Panc1 (cell line): ENCODE measurements around the gene ANO9. TPM values are rescaled to one million over a fixed set of nuclear protein-coding genes. Genes with fewer than 3 reads are reported as not detected.

Experiments
- ATAC-seq: fragments of 200-7000 bp; cut with Tn5 transposase; 2 replicates; pipeline ENCODE4 v1.9.1; 2020; ENCODE audit warnings: mild to moderate bottlenecking, moderate library complexity
- BruUV-seq: library from RNA; stranded (reverse); fragments of 400-500 nt; replicated peaks from 2 replicates; lab custom pipeline; 2021; lab: Mats Ljungman, UMichigan
- CTCF ChIA-PET: fragments of 300-600 bp; sonication (Branson Sonifier 250); formaldehyde crosslinking; loops from one replicate; lab custom pipeline; 2022; ENCODE audit warnings: antibody characterized with exemption; lab: Charles Lee
- POLR2A ChIA-PET: fragments of 300-600 bp; sonication (Branson Sonifier 250); formaldehyde crosslinking; loops from one replicate; lab custom pipeline; 2022; ENCODE audit warnings: antibody characterized with exemption; lab: Charles Lee
- DNase-seq: peaks from one replicate; pipeline ENCODE4 v3.0.0-alpha.2; 2010; ENCODE audit warnings: low read depth, low spot score
- H3K27ac ChIP-seq: 2 replicates; pipeline ENCODE4 v1.5.1; 2011; ENCODE audit warnings: mild to moderate bottlenecking, low read length, inconsistent platforms
- H3K27me3 ChIP-seq: fragments of 200-500 bp; sonication (Bioruptor generic); 2 replicates; pipeline ENCODE4 v1.6.0; 2014; ENCODE audit warnings: low read length, inconsistent platforms; ENCODE audit not compliant: control insufficient read depth, insufficient read depth
- H3K36me3 ChIP-seq: fragments of 200-500 bp; sonication (Bioruptor generic); 2 replicates; pipeline ENCODE4 v1.5.1; 2014; ENCODE audit warnings: inconsistent platforms, mild to moderate bottlenecking, low read length, moderate library complexity; ENCODE audit not compliant: control insufficient read depth, insufficient read depth
- H3K4me1 ChIP-seq: 2 replicates; pipeline ENCODE4 v1.5.1; 2011; ENCODE audit warnings: inconsistent platforms, mild to moderate bottlenecking, low read length, moderate library complexity; ENCODE audit not compliant: control insufficient read depth, insufficient read depth
- H3K4me3 ChIP-seq, 2 experiments: 2 replicates each; pipeline ENCODE4 v1.5.1; 2011 to 2012; ENCODE audit warnings: low read depth in 2 of 2, low read length in 2 of 2, mild to moderate bottlenecking in 2 of 2, inconsistent platforms in 1 of 2, moderate library complexity in 1 of 2
- H3K9me3 ChIP-seq: fragments of 200-500 bp; sonication (Bioruptor generic); 2 replicates; pipeline ENCODE4 v1.5.1; 2014; ENCODE audit warnings: low read depth, mild to moderate bottlenecking, inconsistent platforms, low read length, moderate library complexity; ENCODE audit not compliant: control insufficient read depth, insufficient read depth
- CTCF ChIP-seq: fragments of 450-650 bp; IDR thresholded peaks from 2 replicates; pipeline ENCODE4 v1.5.1; 2017; ENCODE audit warnings: mild to moderate bottlenecking
- POLR2AphosphoS5 ChIP-seq: IDR thresholded peaks from 2 replicates; pipeline ENCODE4 v1.6.1; 2012; ENCODE audit warnings: mild to moderate bottlenecking, low read depth, low read length, moderate library complexity
- REST ChIP-seq, 2 experiments: IDR thresholded peaks; 2 replicates each; pipeline ENCODE4 v1.6.1; 2011 to 2012; ENCODE audit warnings: low read depth in 2 of 2, control low read depth in 1 of 2, low read length in 1 of 2, mild to moderate bottlenecking in 1 of 2, moderate library complexity in 1 of 2; ENCODE audit not compliant: insufficient read depth in 1 of 2
- SIN3A ChIP-seq: IDR thresholded peaks from 2 replicates; pipeline ENCODE4 v1.6.1; 2012; ENCODE audit warnings: low read depth, mild to moderate bottlenecking, low read length, moderate library complexity, borderline replicate concordance; ENCODE audit not compliant: insufficient read depth
- TCF7L2 ChIP-seq: IDR thresholded peaks from 2 replicates; pipeline ENCODE4 v1.6.1; 2011; ENCODE audit warnings: mild to moderate bottlenecking, low read depth, low read length, inconsistent platforms
- in situ Hi-C: cut with HindIII; loops from 2 replicates; pipeline ENCODE4 v1.10.0; 2016; ENCODE audit warnings: low sequenced_read_pairs, low pct_unique_long_range_greater_than_20kb
- intact Hi-C: fragments of 100-400 bp; cut with micrococcal nuclease; formaldehyde crosslinking; loops from one replicate; pipeline ENCODE4 v1.10.0; 2022; ENCODE audit not compliant: unreplicated experiment
- total RNA-seq: library from RNA; stranded (reverse); gene quantifications from one replicate; pipeline ENCODE4 v1.2.1, GENCODE V29; 2021; ENCODE audit not compliant: unreplicated experiment

ANO9 gene
- total RNA-seq, 1 experiment from 2014 or later: 61.4 TPM

- ChIA-PET CTCF (interaction anchor here (1.3 to 1.8 kb wide), 3 partner anchors 11 to 52 kb away, joined by 5 to 17 read pairs (median 8); no protein-coding TSS in a partner anchor), POLR2A (interaction anchor here (0.5 kb wide), 1 partner anchor 21 kb away, joined by 6 read pairs; no protein-coding TSS in a partner anchor)
- intact Hi-C loops: no loop called here
- no peak overlapping the region; the same call in 1 of the 2 replicates for H3K27ac ChIP-seq
- H3K27me3 ChIP-seq: no peaks in the 10 kb centered on the region
- H3K9me3 ChIP-seq: no peaks in the 10 kb centered on the region
- in situ Hi-C loops: no loop called here
- peaks cover 49% of the 10 kb centered on the region for H3K4me1 ChIP-seq
- no peak for DNase-seq
- no TSS peak for BruUV-seq
- TF ChIP-seq SIN3A (no peak), TCF7L2 (no peak), CTCF (peak; percentile 76), REST (IDR thresholded peaks at IDR 0.05; ENCODE audit: insufficient read depth in 1 of 2, low read depth in 2 of 2, low read length in 1 of 2) (0 out of 4 replicates have a peak, but pooled peaks of 1 of the 2 experiments have one; percentile 9), POLR2AphosphoS5 (no peak)
- H3K4me3 ChIP-seq: no peak overlapping the region; a peak in 1 of 4 replicates
- peak; percentile 68 for ATAC-seq
- no peaks in the 10 kb centered on the region for H3K36me3 ChIP-seq
These were observed 45.3 kb downstream of the ANO9 start for GRCh38 chr11:396511-396947.

GRCh38 chr11:395866-396265 is 45.9 kb downstream of the ANO9 start:
- TF ChIP-seq POLR2AphosphoS5 (no peak), CTCF (no peak), REST (IDR thresholded peaks at IDR 0.05; ENCODE audit: insufficient read depth in 1 of 2, low read depth in 2 of 2, low read length in 1 of 2) (no peak), SIN3A (no peak), TCF7L2 (no peak)
- H3K27ac ChIP-seq: peak overlapping the region; percentile 97
- CTCF ChIA-PET: interaction anchor here (1.3 to 1.8 kb wide), 3 partner anchors 11 to 52 kb away, joined by 5 to 17 read pairs (median 8); no protein-coding TSS in a partner anchor
- H3K36me3 ChIP-seq: no peaks in the 10 kb centered on the region
- ATAC-seq: peak; percentile 1; the same call in 1 of the 2 replicates
- no peak overlapping the region for H3K4me3 ChIP-seq
- DNase-seq: no peak
- no peaks in the 10 kb centered on the region for H3K27me3 ChIP-seq
- POLR2A ChIA-PET: no interaction called here
- intact Hi-C loops (no loop called here), in situ Hi-C loops (no loop called here)
- peaks cover 51% of the 10 kb centered on the region for H3K4me1 ChIP-seq
- no peaks in the 10 kb centered on the region for H3K9me3 ChIP-seq
- no TSS peak for BruUV-seq
